Activated naive CD8-positive, alpha-beta T cell (primary cell): ENCODE measurements around the gene CAMK2D.

Experiments used
- H3K27ac Mint-ChIP-seq: one replicate; pipeline ENCODE4 v1.8.0; 2021; ENCODE audit warnings: mixed read lengths
- H3K27me3 Mint-ChIP-seq: one replicate; pipeline ENCODE4 v1.8.0; 2021; ENCODE audit warnings: mixed read lengths
- H3K36me3 Mint-ChIP-seq: one replicate; pipeline ENCODE4 v1.8.0; 2021; ENCODE audit warnings: mixed read lengths
- H3K4me1 Mint-ChIP-seq: one replicate; pipeline ENCODE4 v1.8.0; 2021; ENCODE audit warnings: low read depth, mixed read lengths
- H3K4me3 Mint-ChIP-seq: one replicate; pipeline ENCODE4 v1.8.0; 2021; ENCODE audit warnings: mild to moderate bottlenecking, mixed read lengths
- H3K9me3 Mint-ChIP-seq: one replicate; pipeline ENCODE4 v1.8.0; 2021; ENCODE audit warnings: low read depth, mixed read lengths

The CAMK2D gene

DNA sequence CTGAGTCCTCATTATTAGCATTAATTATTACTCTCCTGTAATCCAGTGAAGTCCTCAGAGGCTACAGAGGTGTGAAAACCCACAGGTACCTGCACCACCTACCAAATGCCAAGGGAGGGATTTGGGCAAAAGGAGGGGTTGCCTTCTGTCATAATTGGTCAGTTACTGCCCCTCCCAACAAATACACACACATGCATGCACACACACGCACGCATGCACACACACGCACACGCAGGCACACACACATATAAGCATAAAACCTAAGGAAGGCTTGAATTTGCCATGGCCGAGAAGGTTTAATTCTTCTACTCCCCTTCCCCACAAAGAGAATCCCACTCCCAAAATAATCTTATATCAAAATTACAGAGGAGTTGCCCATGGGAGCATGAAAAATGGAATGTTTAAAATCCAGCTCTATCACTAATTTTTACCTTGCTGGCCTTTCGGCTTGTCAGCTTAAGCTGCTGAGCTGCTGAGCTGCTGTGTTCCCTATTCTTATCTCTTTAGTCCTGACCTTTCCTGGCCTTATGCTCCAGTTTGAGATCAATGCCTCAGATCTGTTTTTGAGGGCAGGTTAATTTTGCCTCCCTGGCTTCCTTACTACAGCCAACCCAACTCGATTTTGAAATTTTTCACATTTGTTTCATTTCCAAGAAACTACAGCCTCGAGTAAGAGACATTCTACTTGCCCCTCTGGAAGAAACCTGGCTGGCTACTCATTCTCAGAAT, 95.0 kb downstream of the CAMK2D start:
- peaks cover 19% of the 10 kb centered on the region for H3K36me3 Mint-ChIP-seq
- no peaks in the 10 kb centered on the region for H3K9me3 Mint-ChIP-seq
- H3K4me1 Mint-ChIP-seq: peaks cover 24% of the 10 kb centered on the region
- no peak overlapping the region for H3K27ac Mint-ChIP-seq
- no peak overlapping the region for H3K4me3 Mint-ChIP-seq
- no peaks in the 10 kb centered on the region for H3K27me3 Mint-ChIP-seq

DNA sequence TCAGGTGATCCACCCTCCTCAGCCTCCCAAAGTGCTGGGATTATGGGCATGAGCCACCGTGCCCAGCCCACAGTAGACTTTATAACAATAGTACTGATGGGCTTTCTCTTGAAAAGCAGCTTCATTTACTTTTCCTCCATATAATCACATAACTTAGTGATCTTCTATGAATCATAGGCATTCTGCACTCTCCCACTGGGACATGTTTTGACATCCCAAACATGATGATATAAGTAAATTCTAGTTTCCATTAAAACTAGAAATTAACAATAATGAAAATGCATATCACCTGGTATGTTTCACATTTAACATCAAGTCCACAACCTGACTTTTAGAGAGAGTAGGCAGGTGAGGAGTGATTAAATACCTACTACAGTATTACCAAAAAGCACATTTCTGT, 96.5 kb downstream of the CAMK2D start:
- Mint-ChIP-seq H3K9me3 (no peaks in the 10 kb centered on the region), H3K4me3 (no peak overlapping the region), H3K36me3 (peaks cover 15% of the 10 kb centered on the region), H3K27me3 (no peaks in the 10 kb centered on the region), H3K4me1 (peaks cover 21% of the 10 kb centered on the region), H3K27ac (no peak overlapping the region)

DNA sequence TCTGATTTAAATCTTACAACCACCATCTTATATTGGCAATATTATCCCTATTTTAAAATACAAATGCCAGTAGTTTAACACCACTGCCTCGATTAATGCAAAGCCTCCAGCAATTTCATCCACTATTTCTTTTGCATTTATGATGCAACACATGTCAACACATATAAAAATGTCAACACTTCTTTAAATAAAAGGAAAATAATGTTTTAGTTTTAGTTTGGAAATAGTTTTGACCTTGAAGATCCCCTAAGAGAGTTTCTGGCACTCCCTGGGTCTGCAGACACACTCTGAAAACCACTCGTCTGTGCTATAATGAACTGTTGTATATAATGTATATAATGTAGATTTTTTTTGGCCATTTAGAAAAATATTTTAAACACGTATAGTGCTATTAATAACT, 99.0 kb downstream of the CAMK2D start:
- no peaks in the 10 kb centered on the region for H3K27me3 Mint-ChIP-seq
- peaks cover 40% of the 10 kb centered on the region for H3K4me1 Mint-ChIP-seq
- no peak overlapping the region for H3K27ac Mint-ChIP-seq
- no peaks in the 10 kb centered on the region for H3K9me3 Mint-ChIP-seq
- peaks cover 28% of the 10 kb centered on the region for H3K36me3 Mint-ChIP-seq
- H3K4me3 Mint-ChIP-seq: no peak overlapping the region

DNA sequence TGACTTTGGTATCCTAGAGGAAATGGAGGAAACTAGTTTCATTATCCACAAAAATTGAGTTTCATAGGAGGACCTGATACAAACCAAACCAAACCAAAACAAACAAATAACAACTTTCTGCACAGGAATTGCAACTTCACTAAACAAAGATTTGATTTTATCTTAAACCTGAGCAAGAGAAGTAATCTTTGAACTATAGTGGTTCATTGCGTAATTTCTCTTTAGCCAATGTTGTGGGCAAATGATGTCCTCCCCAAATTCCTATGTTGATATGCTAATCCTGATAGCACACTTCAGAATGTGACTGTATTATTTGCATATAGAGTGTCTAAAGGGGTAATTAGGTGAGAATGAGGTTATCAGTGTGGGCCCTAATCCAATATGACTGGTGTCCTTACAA, 102.4 kb downstream of the CAMK2D start:
- peaks cover 42% of the 10 kb centered on the region for H3K4me1 Mint-ChIP-seq
- H3K27me3 Mint-ChIP-seq: no peaks in the 10 kb centered on the region
- H3K4me3 Mint-ChIP-seq: no peak overlapping the region
- H3K27ac Mint-ChIP-seq: peak overlapping the region; percentile 28
- peaks cover 30% of the 10 kb centered on the region for H3K36me3 Mint-ChIP-seq
- H3K9me3 Mint-ChIP-seq: no peaks in the 10 kb centered on the region

DNA sequence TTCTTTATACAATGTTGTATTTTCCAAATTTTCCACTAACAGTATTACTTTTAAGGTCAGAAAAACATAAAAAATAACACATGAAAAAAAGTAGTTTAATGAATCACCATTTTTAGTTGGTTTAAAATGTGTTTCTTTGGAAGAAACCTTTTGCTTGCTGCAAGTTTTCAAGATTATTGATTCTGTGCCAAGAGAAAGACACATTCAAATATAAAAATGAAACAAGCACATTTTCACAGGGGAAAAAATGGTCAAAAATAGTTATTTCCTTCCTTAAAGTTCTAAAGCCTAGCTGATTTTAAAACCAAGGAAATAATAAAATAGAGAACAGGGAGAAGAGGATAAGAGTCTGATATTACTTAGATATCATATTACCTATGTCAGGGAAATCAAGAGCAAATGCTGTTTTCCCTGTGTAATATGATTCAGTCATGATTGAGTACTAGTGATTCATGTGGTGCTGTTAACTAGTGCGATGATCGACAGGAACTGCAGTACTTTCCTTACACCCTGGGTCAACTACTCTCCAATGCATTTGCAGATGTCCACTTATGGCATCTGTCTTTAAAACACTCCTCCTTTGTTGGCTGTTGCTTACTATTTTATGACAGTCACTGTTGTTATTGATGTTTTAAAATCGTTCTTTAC, 103.8 kb downstream of the CAMK2D start:
- peak overlapping the region; percentile 32 for H3K4me3 Mint-ChIP-seq
- H3K27ac Mint-ChIP-seq: peak overlapping the region; percentile 76
- H3K9me3 Mint-ChIP-seq: no peaks in the 10 kb centered on the region
- no peaks in the 10 kb centered on the region for H3K27me3 Mint-ChIP-seq
- H3K4me1 Mint-ChIP-seq: peaks cover 42% of the 10 kb centered on the region
- peaks cover 28% of the 10 kb centered on the region for H3K36me3 Mint-ChIP-seq

DNA sequence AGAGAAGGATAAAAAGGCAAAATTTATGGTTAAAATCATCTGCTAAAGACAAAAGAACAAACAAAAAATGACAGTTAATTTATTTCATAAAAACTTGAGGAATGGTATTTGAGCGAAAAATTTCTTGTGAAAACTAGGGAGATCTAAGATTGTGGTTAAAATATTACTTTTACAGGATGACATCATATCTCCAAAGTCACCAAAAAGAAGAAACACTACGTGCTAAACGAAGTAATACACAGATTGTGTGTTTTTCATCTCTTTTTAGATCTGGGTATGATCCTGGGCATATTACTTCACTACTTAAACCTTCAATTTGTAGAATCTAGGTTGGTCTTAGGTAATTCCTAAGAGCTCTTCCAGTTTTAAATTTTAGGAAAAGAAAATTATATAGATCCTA, 107.7 kb downstream of the CAMK2D start:
- no peak overlapping the region for H3K27ac Mint-ChIP-seq
- H3K4me3 Mint-ChIP-seq: no peak overlapping the region
- H3K27me3 Mint-ChIP-seq: no peaks in the 10 kb centered on the region
- H3K36me3 Mint-ChIP-seq: peaks cover 29% of the 10 kb centered on the region
- peaks cover 41% of the 10 kb centered on the region for H3K4me1 Mint-ChIP-seq
- no peaks in the 10 kb centered on the region for H3K9me3 Mint-ChIP-seq

DNA sequence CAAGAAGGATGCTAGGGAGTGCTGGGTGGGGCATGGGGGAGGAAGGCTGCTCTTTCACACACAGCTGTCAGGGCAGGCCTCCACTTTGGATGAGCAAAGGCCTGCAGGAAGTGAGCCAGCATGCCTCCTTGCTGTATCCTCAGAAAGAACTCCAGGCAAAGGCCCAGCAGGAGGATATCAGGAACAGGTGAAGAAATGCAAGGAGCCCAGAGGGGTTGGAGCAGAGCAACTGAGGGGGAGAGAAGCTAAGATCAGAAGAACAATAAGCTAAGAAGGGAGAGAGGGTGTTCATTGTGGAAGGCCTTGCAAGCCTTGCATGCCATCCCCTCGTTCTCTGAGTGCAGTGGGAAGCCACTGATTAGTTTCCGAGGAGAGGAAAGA, 115.1 kb downstream of the CAMK2D start:
- Mint-ChIP-seq H3K27ac (peak overlapping the region; percentile 34), H3K27me3 (no peaks in the 10 kb centered on the region), H3K9me3 (no peaks in the 10 kb centered on the region), H3K36me3 (peaks cover 21% of the 10 kb centered on the region), H3K4me1 (peaks cover 44% of the 10 kb centered on the region), H3K4me3 (no peak overlapping the region)

DNA sequence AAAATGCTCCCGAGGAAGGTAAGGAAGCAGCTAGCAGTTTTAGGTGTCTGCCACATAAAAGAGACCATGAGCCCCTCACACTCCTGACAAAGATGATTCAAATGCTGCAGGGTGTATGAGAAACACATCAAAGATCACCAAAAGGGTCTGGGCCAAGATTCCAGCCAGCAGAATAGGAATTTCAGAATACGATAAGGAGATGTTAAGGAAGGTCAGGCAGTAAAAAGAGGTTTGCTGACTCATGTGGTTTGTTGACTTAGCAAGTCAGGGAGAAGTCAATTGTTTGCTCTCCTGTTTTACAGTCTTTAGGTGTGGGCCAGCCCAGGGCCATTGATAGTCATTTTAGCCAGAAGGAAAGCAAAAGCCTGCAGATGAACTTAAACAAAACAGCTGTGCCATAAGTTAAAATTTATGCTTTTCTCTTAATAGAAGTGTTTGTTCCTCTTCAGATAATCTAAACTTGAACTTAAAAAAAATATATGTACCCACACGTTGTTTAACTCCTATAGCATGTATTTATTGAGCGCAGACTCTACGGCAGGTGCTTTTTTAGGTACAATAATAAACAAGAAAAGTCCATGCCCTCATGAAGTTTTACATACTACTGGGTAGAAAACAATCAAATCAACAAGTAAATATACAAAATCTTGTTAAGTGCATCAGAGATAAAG, 115.6 kb downstream of the CAMK2D start:
- H3K36me3 Mint-ChIP-seq: peaks cover 21% of the 10 kb centered on the region
- H3K9me3 Mint-ChIP-seq: no peaks in the 10 kb centered on the region
- H3K27ac Mint-ChIP-seq: peak overlapping the region; percentile 41

DNA sequence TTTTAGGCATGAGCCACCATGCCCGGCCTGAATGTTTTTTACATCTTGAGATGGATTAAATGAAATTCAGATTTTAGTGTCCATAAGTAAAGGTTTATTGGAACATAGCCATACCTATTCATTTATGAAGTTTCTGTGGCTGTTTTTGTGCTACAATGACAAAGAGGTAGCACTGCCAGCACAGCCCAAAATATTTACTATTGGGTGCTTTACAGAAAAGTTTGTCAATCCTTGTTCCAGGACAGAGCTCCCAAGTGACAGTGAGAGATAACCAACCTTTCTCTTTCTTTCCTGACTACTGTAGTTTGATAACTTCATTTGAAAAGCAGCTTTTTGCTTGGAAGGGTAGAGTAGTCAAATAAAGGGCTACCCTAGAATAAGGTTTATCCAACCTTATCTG, 116.2 kb downstream of the CAMK2D start:
- Mint-ChIP-seq H3K27me3 (no peaks in the 10 kb centered on the region), H3K36me3 (peaks cover 18% of the 10 kb centered on the region), H3K27ac (no peak overlapping the region), H3K9me3 (no peaks in the 10 kb centered on the region), H3K4me1 (peaks cover 51% of the 10 kb centered on the region), H3K4me3 (no peak overlapping the region)

More for the DNA sequence above, 115.6 kb downstream of the CAMK2D start:
- H3K27me3 Mint-ChIP-seq: no peaks in the 10 kb centered on the region
- H3K4me3 Mint-ChIP-seq: no peak overlapping the region
- H3K4me1 Mint-ChIP-seq: peaks cover 47% of the 10 kb centered on the region

DNA sequence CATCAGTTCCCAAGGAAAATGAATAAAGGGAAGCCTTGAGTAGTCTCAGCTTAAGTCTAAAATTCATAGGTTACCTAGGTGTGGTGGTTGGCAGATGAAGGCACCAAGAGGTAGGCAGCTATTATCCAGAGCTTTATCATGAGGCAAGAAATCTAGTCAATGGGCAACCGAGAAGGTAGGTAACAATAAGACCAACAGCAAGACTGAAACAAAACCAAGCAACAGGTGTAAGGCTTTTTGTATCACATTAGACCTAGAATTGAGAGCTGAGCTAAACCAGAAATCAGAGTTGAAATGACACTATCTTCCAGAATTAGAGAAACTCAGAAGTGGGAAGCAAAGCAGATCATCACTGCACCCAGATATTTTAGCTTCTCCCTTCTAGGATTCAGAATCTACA, 117.1 kb downstream of the CAMK2D start:
- Mint-ChIP-seq H3K4me1 (peaks cover 60% of the 10 kb centered on the region), H3K27me3 (no peaks in the 10 kb centered on the region), H3K9me3 (no peaks in the 10 kb centered on the region), H3K36me3 (peaks cover 16% of the 10 kb centered on the region), H3K4me3 (no peak overlapping the region), H3K27ac (peak overlapping the region; percentile 46)

DNA sequence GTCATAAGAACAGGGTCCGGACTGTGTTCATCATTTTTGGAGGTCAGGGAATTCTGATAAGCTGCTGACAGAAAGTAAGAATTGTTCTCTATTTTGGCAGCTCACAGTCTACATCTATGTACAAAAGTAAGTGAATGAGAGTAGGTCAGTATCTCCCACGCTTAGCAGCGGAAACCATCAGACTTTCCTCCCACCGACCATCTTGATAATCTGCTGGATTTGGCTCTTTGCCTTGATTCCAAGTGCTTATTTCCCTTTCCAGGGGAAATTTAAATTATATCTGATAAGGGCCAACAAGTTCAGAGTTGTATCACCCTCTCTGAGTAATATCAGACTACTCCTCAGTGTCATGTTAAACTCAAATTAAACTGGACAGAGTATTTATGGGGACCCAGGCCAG, 118.0 kb downstream of the CAMK2D start:
- Mint-ChIP-seq H3K27me3 (no peaks in the 10 kb centered on the region), H3K36me3 (peaks cover 12% of the 10 kb centered on the region), H3K4me1 (peaks cover 62% of the 10 kb centered on the region), H3K9me3 (no peaks in the 10 kb centered on the region), H3K27ac (no peak overlapping the region), H3K4me3 (no peak overlapping the region)

DNA sequence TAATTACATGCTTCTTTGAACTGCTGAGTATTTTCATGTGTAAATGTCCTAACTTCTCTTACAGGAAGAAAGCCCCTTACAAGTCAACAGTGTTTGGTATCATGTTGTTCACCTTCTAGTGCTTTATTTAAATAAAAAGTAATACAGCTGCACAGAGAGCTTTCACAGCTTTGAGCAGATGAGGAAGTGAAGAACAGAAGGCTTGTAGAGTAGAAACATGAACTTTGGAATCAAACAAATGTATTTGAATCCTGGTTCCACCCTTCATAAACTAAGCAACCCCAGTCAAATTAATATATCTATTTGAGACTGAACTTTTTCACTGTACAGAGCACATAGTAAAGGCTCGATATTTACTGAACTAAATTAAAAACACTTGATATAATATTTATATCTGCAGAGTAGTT, 120.5 kb downstream of the CAMK2D start:
- H3K27me3 Mint-ChIP-seq: no peaks in the 10 kb centered on the region
- H3K9me3 Mint-ChIP-seq: no peaks in the 10 kb centered on the region
- H3K4me1 Mint-ChIP-seq: peaks cover 76% of the 10 kb centered on the region
- H3K27ac Mint-ChIP-seq: peak overlapping the region; percentile 35
- H3K4me3 Mint-ChIP-seq: no peak overlapping the region
- peaks cover 12% of the 10 kb centered on the region for H3K36me3 Mint-ChIP-seq

DNA sequence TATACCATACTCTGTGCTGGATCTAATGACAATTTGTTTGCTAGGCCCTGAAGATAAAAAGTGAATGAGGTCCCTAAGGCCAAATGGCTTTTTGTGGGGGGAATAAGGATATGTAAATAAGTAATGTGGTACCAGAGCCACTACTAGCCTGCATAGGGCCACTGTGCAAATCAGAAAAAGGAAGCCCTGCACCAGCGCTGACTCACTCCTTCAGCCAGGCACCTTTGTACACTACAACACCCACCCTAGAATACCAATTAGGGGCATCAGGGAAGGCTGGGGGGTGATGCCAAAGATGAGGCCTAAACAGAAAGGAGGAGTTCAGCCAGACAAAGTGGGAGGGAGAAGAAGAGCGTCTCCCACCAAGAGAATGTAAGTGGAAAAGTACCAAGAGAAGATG, 122.2 kb downstream of the CAMK2D start:
- Mint-ChIP-seq H3K4me3 (peak overlapping the region; percentile 28), H3K9me3 (no peaks in the 10 kb centered on the region), H3K36me3 (peaks cover 10% of the 10 kb centered on the region), H3K27me3 (no peaks in the 10 kb centered on the region), H3K4me1 (peaks cover 69% of the 10 kb centered on the region), H3K27ac (peak overlapping the region; percentile 13)

DNA sequence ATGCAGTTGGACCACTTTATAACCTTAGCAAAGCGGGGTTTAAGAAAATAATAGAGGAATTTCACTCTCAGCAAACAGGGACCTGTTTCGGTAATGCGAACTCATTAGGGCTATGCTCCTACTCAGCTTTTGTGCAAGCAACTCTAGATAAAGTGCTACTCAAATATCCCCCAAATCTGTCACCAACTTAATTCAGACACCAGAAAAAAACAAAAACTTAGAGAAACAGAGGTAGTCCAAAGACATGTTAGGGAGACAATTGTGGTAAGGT, 123.0 kb downstream of the CAMK2D start:
- Mint-ChIP-seq H3K9me3 (no peaks in the 10 kb centered on the region), H3K36me3 (peaks cover 10% of the 10 kb centered on the region), H3K4me1 (peaks cover 64% of the 10 kb centered on the region), H3K4me3 (no peak overlapping the region), H3K27ac (peak overlapping the region; percentile 23), H3K27me3 (no peaks in the 10 kb centered on the region)

DNA sequence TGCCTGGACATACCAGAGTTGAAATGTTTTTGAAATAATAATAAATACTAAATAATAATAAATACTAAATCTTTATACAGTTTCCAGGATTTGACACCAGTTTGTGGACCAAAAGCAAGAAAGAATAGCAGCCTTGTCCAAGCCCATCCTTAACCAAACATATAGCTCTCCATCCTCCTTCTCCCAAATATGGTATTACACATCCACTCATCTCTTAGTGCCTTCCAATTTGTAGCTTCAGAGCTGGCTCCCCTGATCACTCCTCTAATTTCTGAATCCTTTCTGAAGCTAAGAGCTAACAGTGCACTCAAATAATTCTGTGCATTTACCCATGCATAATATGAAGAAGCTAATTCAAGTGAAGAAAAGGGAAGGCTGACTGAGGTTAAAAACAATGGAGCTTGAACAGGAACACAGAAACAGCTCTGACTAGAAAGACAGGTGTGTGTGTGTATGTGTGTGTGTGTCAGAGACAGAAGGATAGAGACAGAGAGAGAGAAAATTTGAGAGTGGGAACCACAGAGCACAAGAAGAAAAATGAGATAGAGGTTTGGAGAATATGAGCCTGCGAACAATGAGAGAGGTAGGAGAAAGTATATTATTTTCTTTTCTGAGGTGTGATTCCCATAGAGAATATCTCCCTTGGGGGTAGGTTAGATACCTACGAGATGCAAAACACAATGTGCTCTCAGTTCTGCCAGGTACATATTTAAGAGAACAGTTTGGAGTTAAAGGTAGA, 123.5 kb downstream of the CAMK2D start:
- H3K27me3 Mint-ChIP-seq: no peaks in the 10 kb centered on the region
- peaks cover 10% of the 10 kb centered on the region for H3K36me3 Mint-ChIP-seq
- H3K4me3 Mint-ChIP-seq: peak overlapping the region; percentile 38
- H3K9me3 Mint-ChIP-seq: no peaks in the 10 kb centered on the region
- H3K4me1 Mint-ChIP-seq: peaks cover 60% of the 10 kb centered on the region
- peak overlapping the region; percentile 23 for H3K27ac Mint-ChIP-seq
